HuH-7 (cell line): ENCODE measurements around the gene ARHGEF33.
"Not testable (repeated sequence)": the region's sequence is repeated elsewhere in the genome, so short reads cannot be mapped to it uniquely, and the experiment has no call there.

Source experiments
- DNase-seq: peaks from one replicate; pipeline ENCODE4 v3.0.0; 2011; ENCODE audit warnings: low spot score

ARHGEF33 gene

GRCh38 chr2:38911191-38911590 is 21.5 kb downstream of the ARHGEF33 start:
- DNase-seq, result no peak

GRCh38 chr2:38912619-38913018 is 22.9 kb downstream of the ARHGEF33 start:
- no peak for DNase-seq

- no peak for DNase-seq
Measured at GRCh38 chr2:38922389-38922788, 32.7 kb downstream of the ARHGEF33 start.

GRCh38 chr2:38922902-38923301 is 33.2 kb downstream of the ARHGEF33 start:
- no peak for DNase-seq

- no peak for DNase-seq
Measured at GRCh38 chr2:38925982-38926381, 36.3 kb downstream of the ARHGEF33 start.

GRCh38 chr2:38930600-38930999 is 40.9 kb downstream of the ARHGEF33 start:
- DNase-seq, result no peak

GRCh38 chr2:38932586-38932985 is 42.9 kb downstream of the ARHGEF33 start:
- no peak for DNase-seq

- no peak for DNase-seq
Measured at GRCh38 chr2:38933653-38934052, 44.0 kb downstream of the ARHGEF33 start.

- no peak for DNase-seq
Measured at GRCh38 chr2:38934742-38935141, 45.1 kb downstream of the ARHGEF33 start.

GRCh38 chr2:38935568-38936172 is 46.0 kb downstream of the ARHGEF33 start:
- no peak for DNase-seq

- DNase-seq, result not testable (repeated sequence)
Measured at GRCh38 chr2:38936516-38936915, 46.8 kb downstream of the ARHGEF33 start.

- no peak for DNase-seq
Measured at GRCh38 chr2:38937548-38937947, 47.9 kb downstream of the ARHGEF33 start.

- no peak for DNase-seq
Measured at GRCh38 chr2:38940746-38941145, 51.1 kb downstream of the ARHGEF33 start.

- no peak for DNase-seq
Measured at GRCh38 chr2:38943784-38944183, 54.1 kb downstream of the ARHGEF33 start.

- no peak for DNase-seq
Measured at GRCh38 chr2:38945372-38945771, 55.7 kb downstream of the ARHGEF33 start.

GRCh38 chr2:38945911-38946310 is 56.2 kb downstream of the ARHGEF33 start:
- DNase-seq, result no peak

GRCh38 chr2:38947241-38948239 is 57.9 kb downstream of the ARHGEF33 start:
- DNase-seq, result peak; percentile 84

- no peak for DNase-seq
Measured at GRCh38 chr2:38948387-38948882, 58.8 kb downstream of the ARHGEF33 start.

- no peak for DNase-seq
Measured at GRCh38 chr2:38948995-38949394, 59.3 kb downstream of the ARHGEF33 start.

GRCh38 chr2:38951766-38952165 is 62.1 kb downstream of the ARHGEF33 start:
- DNase-seq, result no peak

- DNase-seq, result no peak
Measured at GRCh38 chr2:38957972-38958371, 68.3 kb downstream of the ARHGEF33 start.

- DNase-seq, result no peak
Measured at GRCh38 chr2:38959466-38959865, 69.8 kb downstream of the ARHGEF33 start.
